ENCODE results near the gene GDPD4.
A peak's percentile ranks its signal among the peaks of the same experiment; 100 is the strongest.

Gene GDPD4

GRCh38 chr11:77205467-77206263, 95.8 kb downstream of the GDPD4 start:
- no peak for DNase-seq (ENCODE audit: low read depth)

GRCh38 chr11:77204754-77205466, 96.6 kb downstream of the GDPD4 start:
- DNase-seq (ENCODE audit: low read depth), result no peak

- DNase-seq (ENCODE audit: low read depth), result no peak
Observed at GRCh38 chr11:77203901-77204753, 97.4 kb downstream of the GDPD4 start.

- no peak for DNase-seq (ENCODE audit: low read depth)
Observed at GRCh38 chr11:77202941-77203900, 98.3 kb downstream of the GDPD4 start.

GRCh38 chr11:77201991-77202841, 99.3 kb downstream of the GDPD4 start:
- no peak for DNase-seq (ENCODE audit: low read depth)

- no peak for DNase-seq (ENCODE audit: low read depth)
Observed at GRCh38 chr11:77201370-77201769, 100.1 kb downstream of the GDPD4 start.

GRCh38 chr11:77200351-77201268, 100.9 kb downstream of the GDPD4 start:
- DNase-seq (ENCODE audit: low read depth), result no peak

- no peak for DNase-seq (ENCODE audit: low read depth)
Observed at GRCh38 chr11:77199137-77199745, 102.2 kb downstream of the GDPD4 start.

GRCh38 chr11:77198440-77198849, 103.0 kb downstream of the GDPD4 start:
- DNase-seq (ENCODE audit: low read depth), result peak; percentile 33

- DNase-seq (ENCODE audit: low read depth), result no peak
Observed at GRCh38 chr11:77197626-77198320, 103.7 kb downstream of the GDPD4 start.

GRCh38 chr11:77196961-77197360, 104.5 kb downstream of the GDPD4 start:
- no peak for DNase-seq (ENCODE audit: low read depth)

- no peak for DNase-seq (ENCODE audit: low read depth)
Observed at GRCh38 chr11:77195071-77195755, 106.3 kb downstream of the GDPD4 start.

GRCh38 chr11:77193911-77194830, 107.3 kb downstream of the GDPD4 start:
- no peak for DNase-seq (ENCODE audit: low read depth)

GRCh38 chr11:77193167-77193566, 108.3 kb downstream of the GDPD4 start:
- DNase-seq (ENCODE audit: low read depth), result no peak

GRCh38 chr11:77191823-77192495, 109.5 kb downstream of the GDPD4 start:
- peak; percentile 58 for DNase-seq (ENCODE audit: low read depth)

GRCh38 chr11:77191429-77191822, 110.1 kb downstream of the GDPD4 start:
- DNase-seq (ENCODE audit: low read depth), result no peak

Data from ELR (cell line).